HepG2 (cell line): ENCODE measurements around the gene MEX3D. TPM values are rescaled to one million over a fixed set of nuclear protein-coding genes. Genes with fewer than 3 reads are reported as not detected.

Experiments used
- GLI4 ChIP-seq: sonication (generic); formaldehyde crosslinking; IDR thresholded peaks from 2 replicates; pipeline ENCODE4 v1.5.1; 2020; ENCODE audit warnings: missing genetic modification reagents, mild to moderate bottlenecking, moderate library complexity, borderline replicate concordance
- GPN1 ChIP-seq: sonication (generic); formaldehyde crosslinking; IDR thresholded peaks from 2 replicates; pipeline ENCODE4 v1.5.1; 2020; ENCODE audit warnings: missing genetic modification reagents, borderline replicate concordance
- MBNL3 ChIP-seq: fragments of 250-450 bp; sonication (Bioruptor Pico); conservative IDR thresholded peaks from 2 replicates; pipeline ENCODE4 v1.8.0; 2022; ENCODE audit warnings: mild to moderate bottlenecking, inconsistent platforms
- PHF5A ChIP-seq: IDR thresholded peaks from one replicate; pipeline ENCODE4 v1.6.1; 2018; ENCODE audit warnings: low read depth, missing genetic modification reagents; ENCODE audit not compliant: unreplicated experiment
- RFX1 ChIP-seq: fragments of 450-650 bp; IDR thresholded peaks from 2 replicates; pipeline ENCODE4 v1.6.1; 2017
- RFX3 ChIP-seq: IDR thresholded peaks from 2 replicates; pipeline ENCODE4 v1.6.1; 2016; ENCODE audit warnings: missing biosample characterization, missing genetic modification reagents
- ZNF317 ChIP-seq: sonication (generic); formaldehyde crosslinking; IDR thresholded peaks from 2 replicates; pipeline ENCODE4 v1.5.0; 2020; ENCODE audit warnings: mild to moderate bottlenecking, missing genetic modification reagents
- ZNF709 ChIP-seq: sonication (generic); formaldehyde crosslinking; IDR thresholded peaks from 2 replicates; pipeline ENCODE4 v1.5.0; 2020; ENCODE audit warnings: mild to moderate bottlenecking, missing genetic modification reagents
- polyA plus RNA-seq, 8 experiments: library from polyadenylated mRNA; depleted of rRNA in 3 of 8; stranded (reverse) in 7 of 8; unstranded in 1 of 8; fragments of >200 nt; fragmentation: Illumina TruSeq in 4 of 8; extraction: Trizol in 4 of 8; gene quantifications; 2 replicates each; pipeline versions ENCODE4 v1.2.1 to v1.2.3, GENCODE V29; 2011 to 2016; ENCODE audit warnings: low read depth in 4 of 8, missing spikeins in 1 of 8, mixed read lengths in 1 of 8; ENCODE audit not compliant: insufficient read depth in 1 of 8
- total RNA-seq, 5 experiments: library from RNA; depleted of rRNA; stranded (reverse); fragments of >200 nt; fragmentation: Illumina TruSeq; extraction: Trizol; gene quantifications; 2 replicates each; pipeline ENCODE4 v1.2.3, GENCODE V29; 2016; ENCODE audit warnings: low read depth in 1 of 5
- TF ChIP-seq, protein P1 (sequence below): sonication (generic); formaldehyde crosslinking; IDR thresholded peaks from 2 replicates; pipeline ENCODE4 v1.5.0; 2020; ENCODE audit warnings: missing genetic modification reagents
- TF ChIP-seq, protein P2 (sequence below): sonication (generic); formaldehyde crosslinking; IDR thresholded peaks from 2 replicates; pipeline ENCODE4 v1.4.0; 2020; ENCODE audit warnings: mild to moderate bottlenecking, missing genetic modification reagents
- TF ChIP-seq, protein P3 (sequence below): sonication (generic); formaldehyde crosslinking; IDR thresholded peaks from 2 replicates; pipeline ENCODE4 v1.4.0; 2020; ENCODE audit warnings: missing genetic modification reagents
- TF ChIP-seq, protein P4 (sequence below), 2 experiments: sonication (generic) in 1 of 2; formaldehyde crosslinking in 1 of 2; IDR thresholded peaks; 2 replicates each; pipeline versions ENCODE4 v1.4.0 to v1.6.1; 2018 to 2020; ENCODE audit warnings: missing genetic modification reagents in 2 of 2, borderline replicate concordance in 1 of 2, low read depth in 1 of 2, mild to moderate bottlenecking in 1 of 2, missing biosample characterization in 1 of 2
- TF ChIP-seq, protein P5 (sequence below): IDR thresholded peaks from 2 replicates; pipeline ENCODE4 v1.6.1; 2016
- TF ChIP-seq, protein P6 (sequence below): sonication (generic); formaldehyde crosslinking; IDR thresholded peaks from 2 replicates; pipeline ENCODE4 v1.5.0; 2020; ENCODE audit warnings: mild to moderate bottlenecking, missing genetic modification reagents

MEX3D gene
- total and polyA plus RNA-seq, 2 of the 13 experiments (the other 11 are each of a cell fraction or from before 2014, with no cell fraction given) = 3.6 to 17.1 TPM

DNA sequence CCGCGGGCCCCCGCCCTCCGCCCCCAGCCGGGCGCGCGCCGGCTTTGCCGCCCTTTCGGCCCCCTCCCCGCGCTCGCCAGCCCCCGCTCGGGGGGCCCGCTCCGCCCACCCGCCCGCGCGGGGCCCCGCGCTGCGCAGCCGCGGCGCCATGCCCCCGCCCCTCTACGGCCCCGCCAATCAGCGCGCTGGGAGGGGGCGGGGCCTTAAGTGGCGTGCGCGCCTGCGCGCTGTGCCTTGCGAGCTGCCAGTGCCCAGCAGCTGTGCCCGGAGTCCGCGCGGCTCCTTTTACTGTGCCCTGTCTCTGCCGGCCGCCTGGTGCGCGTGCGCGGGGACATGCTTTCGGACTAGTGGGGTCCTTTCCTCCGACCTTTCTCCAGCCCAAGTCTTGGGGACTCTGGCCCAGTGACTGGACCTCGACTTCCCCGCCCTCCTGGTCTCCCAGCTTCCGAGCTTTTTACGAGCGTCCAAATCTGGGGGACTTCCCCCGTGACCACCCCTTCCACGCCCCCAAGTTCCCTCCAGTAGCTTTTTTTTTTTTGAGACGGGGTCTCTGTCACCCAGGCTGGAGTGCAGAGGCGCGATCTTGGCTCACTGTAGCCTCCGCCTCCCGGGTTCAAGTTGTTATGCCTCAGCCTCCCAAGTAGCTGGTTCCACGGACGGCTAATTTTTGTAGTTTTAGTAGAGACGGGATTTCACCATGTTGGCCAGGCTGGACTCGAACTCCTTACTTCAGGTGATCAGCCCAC is 24.8 kb upstream of the MEX3D start, which contains the start of gene MBD3 (continued):
- no peak for TF ChIP-seq ZNF709 (CRISPR knock-in tag)
- TF ChIP-seq, protein P1, sequence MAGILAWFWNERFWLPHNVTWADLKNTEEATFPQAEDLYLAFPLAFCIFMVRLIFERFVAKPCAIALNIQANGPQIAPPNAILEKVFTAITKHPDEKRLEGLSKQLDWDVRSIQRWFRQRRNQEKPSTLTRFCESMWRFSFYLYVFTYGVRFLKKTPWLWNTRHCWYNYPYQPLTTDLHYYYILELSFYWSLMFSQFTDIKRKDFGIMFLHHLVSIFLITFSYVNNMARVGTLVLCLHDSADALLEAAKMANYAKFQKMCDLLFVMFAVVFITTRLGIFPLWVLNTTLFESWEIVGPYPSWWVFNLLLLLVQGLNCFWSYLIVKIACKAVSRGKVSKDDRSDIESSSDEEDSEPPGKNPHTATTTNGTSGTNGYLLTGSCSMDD (CRISPR knock-in tag) = no peak
- TF ChIP-seq MBNL3 = no peak
- TF ChIP-seq, protein P2, sequence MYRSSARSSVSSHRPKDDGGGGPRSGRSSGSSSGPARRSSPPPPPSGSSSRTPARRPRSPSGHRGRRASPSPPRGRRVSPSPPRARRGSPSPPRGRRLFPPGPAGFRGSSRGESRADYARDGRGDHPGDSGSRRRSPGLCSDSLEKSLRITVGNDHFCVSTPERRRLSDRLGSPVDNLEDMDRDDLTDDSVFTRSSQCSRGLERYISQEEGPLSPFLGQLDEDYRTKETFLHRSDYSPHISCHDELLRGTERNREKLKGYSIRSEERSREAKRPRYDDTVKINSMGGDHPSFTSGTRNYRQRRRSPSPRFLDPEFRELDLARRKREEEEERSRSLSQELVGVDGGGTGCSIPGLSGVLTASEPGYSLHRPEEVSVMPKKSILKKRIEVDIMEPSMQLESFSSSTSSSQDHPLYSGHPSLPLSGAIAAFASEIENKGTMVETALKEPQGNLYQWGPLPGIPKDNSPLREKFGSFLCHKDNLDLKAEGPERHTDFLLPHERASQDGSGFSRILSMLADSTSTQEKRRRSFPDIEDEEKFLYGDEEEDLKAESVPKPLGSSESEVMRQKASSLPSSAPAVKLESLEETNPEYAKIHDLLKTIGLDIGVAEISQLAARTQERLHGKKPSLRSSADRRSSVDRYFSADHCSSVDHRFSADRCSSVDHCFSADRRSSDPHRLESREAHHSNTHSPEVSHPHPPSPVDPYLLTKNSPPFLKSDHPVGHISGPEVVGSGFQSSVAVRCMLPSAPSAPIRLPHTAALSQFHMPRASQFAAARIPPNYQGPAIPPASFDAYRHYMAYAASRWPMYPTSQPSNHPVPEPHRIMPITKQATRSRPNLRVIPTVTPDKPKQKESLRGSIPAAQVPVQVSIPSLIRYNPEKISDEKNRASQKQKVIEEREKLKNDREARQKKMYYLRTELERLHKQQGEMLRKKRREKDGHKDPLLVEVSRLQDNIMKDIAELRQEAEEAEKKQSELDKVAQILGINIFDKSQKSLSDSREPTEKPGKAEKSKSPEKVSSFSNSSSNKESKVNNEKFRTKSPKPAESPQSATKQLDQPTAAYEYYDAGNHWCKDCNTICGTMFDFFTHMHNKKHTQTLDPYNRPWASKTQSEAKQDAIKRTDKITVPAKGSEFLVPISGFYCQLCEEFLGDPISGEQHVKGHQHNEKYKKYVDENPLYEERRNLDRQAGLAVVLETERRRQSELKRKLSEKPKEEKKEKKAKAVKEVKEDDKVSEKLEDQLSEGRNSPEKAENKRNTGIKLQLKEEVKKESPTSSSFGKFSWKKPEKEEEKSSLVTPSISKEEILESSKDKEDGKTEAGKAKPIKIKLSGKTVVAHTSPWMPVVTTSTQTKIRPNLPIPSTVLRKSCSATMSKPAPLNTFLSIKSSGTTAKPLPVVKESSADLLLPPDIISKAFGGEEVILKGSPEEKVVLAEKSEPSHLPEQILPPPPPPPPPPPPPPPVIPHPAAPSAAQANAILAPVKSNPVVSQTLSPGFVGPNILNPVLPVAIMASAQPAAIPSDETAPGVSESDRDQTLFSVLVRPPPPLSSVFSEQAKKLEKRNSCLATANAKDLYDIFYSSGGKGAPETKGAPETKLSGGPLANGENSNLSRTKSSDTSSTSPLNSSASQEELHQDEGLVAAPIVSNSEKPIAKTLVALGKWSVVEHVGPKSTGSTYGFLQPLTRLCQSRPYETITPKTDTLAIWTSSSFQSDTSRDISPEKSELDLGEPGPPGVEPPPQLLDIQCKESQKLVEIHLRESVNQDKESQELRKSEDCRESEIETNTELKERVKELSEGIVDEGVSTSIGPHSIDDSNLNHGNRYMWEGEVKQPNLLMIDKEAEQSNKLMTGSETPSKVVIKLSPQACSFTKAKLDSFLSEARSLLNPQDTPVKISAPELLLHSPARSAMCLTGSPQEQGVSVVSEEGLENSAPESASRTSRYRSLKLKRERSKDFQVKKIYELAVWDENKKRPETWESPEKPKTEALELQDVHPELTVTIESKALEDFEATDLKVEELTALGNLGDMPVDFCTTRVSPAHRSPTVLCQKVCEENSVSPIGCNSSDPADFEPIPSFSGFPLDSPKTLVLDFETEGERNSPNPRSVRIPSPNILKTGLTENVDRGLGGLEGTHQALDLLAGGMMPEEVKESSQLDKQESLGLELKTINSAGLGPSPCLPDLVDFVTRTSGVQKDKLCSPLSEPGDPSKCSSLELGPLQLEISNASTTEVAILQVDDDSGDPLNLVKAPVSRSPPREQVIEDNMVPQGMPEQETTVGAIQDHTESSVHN (CRISPR knock-in tag) = no peak
- no peak for TF ChIP-seq RFX3 (CRISPR knock-in tag)
- TF ChIP-seq, protein P3, sequence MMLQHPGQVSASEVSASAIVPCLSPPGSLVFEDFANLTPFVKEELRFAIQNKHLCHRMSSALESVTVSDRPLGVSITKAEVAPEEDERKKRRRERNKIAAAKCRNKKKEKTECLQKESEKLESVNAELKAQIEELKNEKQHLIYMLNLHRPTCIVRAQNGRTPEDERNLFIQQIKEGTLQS (CRISPR knock-in tag) = no peak
- TF ChIP-seq PHF5A = no peak
- TF ChIP-seq ZNF317 (CRISPR knock-in tag) = peak; percentile 32; the same call in 1 of the 2 replicates
- TF ChIP-seq GLI4 (CRISPR knock-in tag) = no peak; the same call in 1 of the 2 replicates
- TF ChIP-seq, protein P4, sequence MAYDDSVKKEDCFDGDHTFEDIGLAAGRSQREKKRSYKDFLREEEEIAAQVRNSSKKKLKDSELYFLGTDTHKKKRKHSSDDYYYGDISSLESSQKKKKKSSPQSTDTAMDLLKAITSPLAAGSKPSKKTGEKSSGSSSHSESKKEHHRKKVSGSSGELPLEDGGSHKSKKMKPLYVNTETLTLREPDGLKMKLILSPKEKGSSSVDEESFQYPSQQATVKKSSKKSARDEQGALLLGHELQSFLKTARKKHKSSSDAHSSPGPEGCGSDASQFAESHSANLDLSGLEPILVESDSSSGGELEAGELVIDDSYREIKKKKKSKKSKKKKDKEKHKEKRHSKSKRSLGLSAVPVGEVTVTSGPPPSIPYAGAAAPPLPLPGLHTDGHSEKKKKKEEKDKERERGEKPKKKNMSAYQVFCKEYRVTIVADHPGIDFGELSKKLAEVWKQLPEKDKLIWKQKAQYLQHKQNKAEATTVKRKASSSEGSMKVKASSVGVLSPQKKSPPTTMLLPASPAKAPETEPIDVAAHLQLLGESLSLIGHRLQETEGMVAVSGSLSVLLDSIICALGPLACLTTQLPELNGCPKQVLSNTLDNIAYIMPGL (CRISPR knock-in tag; IDR thresholded peaks at IDR 0.05; ENCODE audit: borderline replicate concordance in 1 of 2, low read depth in 1 of 2) = no peak
- no peak for TF ChIP-seq GPN1 (CRISPR knock-in tag)
- TF ChIP-seq, protein P5, sequence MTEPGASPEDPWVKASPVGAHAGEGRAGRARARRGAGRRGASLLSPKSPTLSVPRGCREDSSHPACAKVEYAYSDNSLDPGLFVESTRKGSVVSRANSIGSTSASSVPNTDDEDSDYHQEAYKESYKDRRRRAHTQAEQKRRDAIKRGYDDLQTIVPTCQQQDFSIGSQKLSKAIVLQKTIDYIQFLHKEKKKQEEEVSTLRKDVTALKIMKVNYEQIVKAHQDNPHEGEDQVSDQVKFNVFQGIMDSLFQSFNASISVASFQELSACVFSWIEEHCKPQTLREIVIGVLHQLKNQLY (CRISPR knock-in tag) = no peak
- TF ChIP-seq, protein P6, sequence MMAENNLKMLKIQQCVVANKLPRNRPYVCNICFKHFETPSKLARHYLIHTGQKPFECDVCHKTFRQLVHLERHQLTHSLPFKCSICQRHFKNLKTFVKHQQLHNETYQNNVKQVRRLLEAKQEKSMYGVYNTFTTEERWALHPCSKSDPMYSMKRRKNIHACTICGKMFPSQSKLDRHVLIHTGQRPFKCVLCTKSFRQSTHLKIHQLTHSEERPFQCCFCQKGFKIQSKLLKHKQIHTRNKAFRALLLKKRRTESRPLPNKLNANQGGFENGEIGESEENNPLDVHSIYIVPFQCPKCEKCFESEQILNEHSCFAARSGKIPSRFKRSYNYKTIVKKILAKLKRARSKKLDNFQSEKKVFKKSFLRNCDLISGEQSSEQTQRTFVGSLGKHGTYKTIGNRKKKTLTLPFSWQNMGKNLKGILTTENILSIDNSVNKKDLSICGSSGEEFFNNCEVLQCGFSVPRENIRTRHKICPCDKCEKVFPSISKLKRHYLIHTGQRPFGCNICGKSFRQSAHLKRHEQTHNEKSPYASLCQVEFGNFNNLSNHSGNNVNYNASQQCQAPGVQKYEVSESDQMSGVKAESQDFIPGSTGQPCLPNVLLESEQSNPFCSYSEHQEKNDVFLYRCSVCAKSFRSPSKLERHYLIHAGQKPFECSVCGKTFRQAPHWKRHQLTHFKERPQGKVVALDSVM (CRISPR knock-in tag) = no peak
- TF ChIP-seq RFX1 = no peak
